SU-DHL-6 (cell line): ENCODE results near the gene ST6GALNAC3.
"Not testable (repeated sequence)": the region's sequence is repeated elsewhere in the genome, so short reads cannot be mapped to it uniquely, and the experiment has no call there.

Experiments used
- H2AFZ ChIP-seq: fragments of 200-600 bp; sonication (generic); 2 replicates; pipeline ENCODE4 v1.6.1; 2014; ENCODE audit warnings: low read depth, mild to moderate bottlenecking, moderate library complexity, mixed read lengths, antibody characterized with exemption, low read length; ENCODE audit not compliant: severe bottlenecking
- H3F3A ChIP-seq: fragments of 200-600 bp; shearing (Covaris generic); 2 replicates; pipeline ENCODE4 v1.6.0; 2016; ENCODE audit warnings: antibody characterized with exemption, mild to moderate bottlenecking; ENCODE audit not compliant: insufficient read depth
- H3K27ac ChIP-seq: fragments of 200-600 bp; sonication (generic); 2 replicates; pipeline ENCODE4 v1.5.1; 2016; ENCODE audit warnings: low read depth, mild to moderate bottlenecking, low read length, moderate library complexity, mixed read lengths
- H3K27me3 ChIP-seq: fragments of 200-600 bp; sonication (generic), shearing (Covaris generic); 2 replicates; pipeline ENCODE4 v1.6.0; 2014; ENCODE audit warnings: mild to moderate bottlenecking, low read length
- H3K36me3 ChIP-seq: fragments of 200-600 bp; sonication (generic); 2 replicates; pipeline ENCODE4 v1.6.1; 2014; ENCODE audit warnings: mild to moderate bottlenecking, low read length, mixed read lengths
- H3K4me2 ChIP-seq: fragments of 300-600, 200-600 bp; shearing (Covaris generic), sonication (generic); 2 replicates; pipeline ENCODE4 v1.6.0; 2014; ENCODE audit warnings: low read length, low read depth, mild to moderate bottlenecking; ENCODE audit not compliant: poor library complexity, severe bottlenecking
- H3K4me3 ChIP-seq: fragments of 200-600 bp; sonication (generic); 2 replicates; pipeline ENCODE4 v1.5.1; 2014; ENCODE audit warnings: antibody characterized with exemption, low read length, mild to moderate bottlenecking, mixed read lengths; ENCODE audit not compliant: insufficient read depth, poor library complexity, severe bottlenecking
- H3K79me2 ChIP-seq: fragments of 200-600 bp; sonication (generic); 2 replicates; pipeline ENCODE4 v1.6.1; 2014; ENCODE audit warnings: mild to moderate bottlenecking, low read length, moderate library complexity; ENCODE audit not compliant: insufficient read depth
- H3K9ac ChIP-seq: fragments of 200-600 bp; sonication (generic); 2 replicates; pipeline ENCODE4 v1.7.0; 2014; ENCODE audit warnings: mild to moderate bottlenecking, low read length
- H3K9me2 ChIP-seq: fragments of 200-600 bp; sonication (generic); replicated peaks from 2 replicates; pipeline ENCODE4 v1.6.1; 2014; ENCODE audit warnings: low read length; ENCODE audit not compliant: insufficient read depth
- H3K9me3 ChIP-seq: fragments of 200-600 bp; sonication (generic); 2 replicates; pipeline ENCODE4 v1.6.1; 2014; ENCODE audit warnings: low read length, mixed read lengths; ENCODE audit not compliant: insufficient read depth
- H4K20me1 ChIP-seq: fragments of 200-600 bp; sonication (generic); 2 replicates; pipeline ENCODE4 v1.6.1; 2014; ENCODE audit warnings: low read depth, mild to moderate bottlenecking, antibody characterized with exemption, low read length, moderate library complexity, mixed read lengths
- CTCF ChIP-seq: fragments of 200-600 bp; sonication (generic); IDR thresholded peaks from one replicate; pipeline ENCODE4 v1.5.1; 2017; ENCODE audit warnings: antibody characterized with exemption, mild to moderate bottlenecking, low read length, moderate library complexity; ENCODE audit not compliant: insufficient read depth, poor library complexity, severe bottlenecking
- EZH2phosphoT487 ChIP-seq: fragments of 200-600 bp; sonication (generic), shearing (Covaris generic); conservative IDR thresholded peaks from 2 replicates; pipeline ENCODE4 v1.6.1; 2018; ENCODE audit warnings: mild to moderate bottlenecking, antibody characterized with exemption, low read length, moderate library complexity, mixed read lengths

Gene ST6GALNAC3

GRCh38 chr1:76340056-76340455, 265.5 kb downstream of the ST6GALNAC3 start:
- H3K27ac ChIP-seq = no peak overlapping the region
- H3K9me2 ChIP-seq = no peaks in the 10 kb centered on the region
- H3K36me3 ChIP-seq = no peaks in the 10 kb centered on the region
- no peak overlapping the region for H3K4me3 ChIP-seq
- no peaks in the 10 kb centered on the region for H3K27me3 ChIP-seq
- no peak overlapping the region for H3K4me2 ChIP-seq
- no peak overlapping the region for H3K9ac ChIP-seq
- no peaks in the 10 kb centered on the region for H3K9me3 ChIP-seq
- no peak overlapping the region for H2AFZ ChIP-seq
- no peaks in the 10 kb centered on the region for H3F3A ChIP-seq
- H4K20me1 ChIP-seq = no peaks in the 10 kb centered on the region
- TF ChIP-seq CTCF = no peak
- no peak for TF ChIP-seq EZH2phosphoT487
- no peaks in the 10 kb centered on the region for H3K79me2 ChIP-seq

- not testable (repeated sequence) for H4K20me1 ChIP-seq, H3K27me3 ChIP-seq, H3K9me3 ChIP-seq, H3F3A ChIP-seq, H3K4me3 ChIP-seq, H3K36me3 ChIP-seq, H3K9ac ChIP-seq, H3K79me2 ChIP-seq, H3K4me2 ChIP-seq, H3K27ac ChIP-seq, H2AFZ ChIP-seq, H3K9me2 ChIP-seq
Measured at GRCh38 chr1:76341816-76342215, 267.3 kb downstream of the ST6GALNAC3 start.

GRCh38 chr1:76343356-76343755, 268.8 kb downstream of the ST6GALNAC3 start:
- no peak overlapping the region for H3K9ac ChIP-seq
- H3K9me3 ChIP-seq = no peaks in the 10 kb centered on the region
- no peak overlapping the region for H3K27ac ChIP-seq
- H3K36me3 ChIP-seq = no peaks in the 10 kb centered on the region
- no peak overlapping the region for H3K4me3 ChIP-seq
- no peaks in the 10 kb centered on the region for H3K79me2 ChIP-seq
- no peaks in the 10 kb centered on the region for H3K9me2 ChIP-seq
- H3K4me2 ChIP-seq = no peak overlapping the region
- H3K27me3 ChIP-seq = no peaks in the 10 kb centered on the region
- H2AFZ ChIP-seq = no peak overlapping the region
- TF ChIP-seq EZH2phosphoT487 (no peak), CTCF (no peak)
- H3F3A ChIP-seq = no peaks in the 10 kb centered on the region
- H4K20me1 ChIP-seq = no peaks in the 10 kb centered on the region

- Histone ChIP-seq H3K79me2 (no peaks in the 10 kb centered on the region), H2AFZ (no peak overlapping the region), H4K20me1 (no peaks in the 10 kb centered on the region), H3K36me3 (no peaks in the 10 kb centered on the region), H3K27me3 (no peaks in the 10 kb centered on the region), H3K4me3 (no peak overlapping the region), H3K9me3 (no peaks in the 10 kb centered on the region), H3K4me2 (no peak overlapping the region), H3K9ac (no peak overlapping the region), H3K27ac (no peak overlapping the region), H3K9me2 (no peaks in the 10 kb centered on the region), H3F3A (no peaks in the 10 kb centered on the region)
- TF ChIP-seq EZH2phosphoT487 = no peak
- TF ChIP-seq CTCF = no peak
Measured at GRCh38 chr1:76351655-76352054, 277.1 kb downstream of the ST6GALNAC3 start.
